HepG2 (cell line): Measurements from ENCODE around the gene LRIG1. TPM values are rescaled to one million over a fixed set of nuclear protein-coding genes. Genes with fewer than 3 reads are reported as not detected.

Source experiments
- EP300 ChIP-seq, 3 experiments: sonication (generic) in 1 of 3; formaldehyde crosslinking in 1 of 3; IDR thresholded peaks; 2 replicates each; pipeline versions ENCODE4 v1.5.1 to v1.6.1; 2011 to 2020; ENCODE audit warnings: low read depth in 2 of 3, low read length in 2 of 3, borderline replicate concordance in 1 of 3, improper control_type of control experiment in 1 of 3, mild to moderate bottlenecking in 1 of 3, missing genetic modification reagents in 1 of 3, moderate library complexity in 1 of 3
- EZH2 ChIP-seq: conservative IDR thresholded peaks from 2 replicates; pipeline ENCODE4 v1.6.1; 2012; ENCODE audit warnings: mild to moderate bottlenecking, low read depth, low read length, moderate library complexity
- FOXA1 ChIP-seq, 2 experiments: fragments of 450-650 bp in 1 of 2; sonication (generic) in 1 of 2; formaldehyde crosslinking in 1 of 2; IDR thresholded peaks; 2 replicates each; pipeline versions ENCODE4 v1.4.0 to v1.6.1; 2016 to 2020; ENCODE audit warnings: missing genetic modification reagents in 1 of 2
- HHEX ChIP-seq: IDR thresholded peaks from 2 replicates; pipeline ENCODE4 v1.6.1; 2016; ENCODE audit warnings: control low read depth
- HNRNPLL ChIP-seq: fragments of 200-400 bp; formaldehyde crosslinking; IDR thresholded peaks from 2 replicates; pipeline ENCODE4 v1.6.1; 2017; ENCODE audit warnings: mild to moderate bottlenecking, low read depth, low read length; ENCODE audit not compliant: poor library complexity, severe bottlenecking
- JDP2 ChIP-seq: sonication (generic); formaldehyde crosslinking; IDR thresholded peaks from 2 replicates; pipeline ENCODE4 v1.8.1; 2022; ENCODE audit warnings: missing genetic modification reagents, borderline replicate concordance
- KLF12 ChIP-seq: sonication (generic); formaldehyde crosslinking; IDR thresholded peaks from 2 replicates; pipeline ENCODE4 v1.4.0; 2020; ENCODE audit warnings: missing genetic modification reagents, borderline replicate concordance
- KMT2B ChIP-seq: IDR thresholded peaks from 2 replicates; pipeline ENCODE4 v1.6.1; 2016; ENCODE audit warnings: missing genetic modification reagents, missing compliant biosample characterization
- MEF2D ChIP-seq: sonication (generic); formaldehyde crosslinking; IDR thresholded peaks from 2 replicates; pipeline ENCODE4 v1.5.1; 2020; ENCODE audit warnings: mild to moderate bottlenecking, missing genetic modification reagents
- MIER2 ChIP-seq: IDR thresholded peaks from 2 replicates; pipeline ENCODE4 v1.6.1; 2016; ENCODE audit warnings: missing biosample characterization, missing genetic modification reagents
- NR2F2 ChIP-seq: IDR thresholded peaks from 2 replicates; pipeline ENCODE4 v1.6.1; 2012; ENCODE audit warnings: low read depth, inconsistent platforms, borderline replicate concordance
- RBFOX2 ChIP-seq: fragments of 200-400 bp; formaldehyde crosslinking; IDR thresholded peaks from 2 replicates; pipeline ENCODE4 v1.6.1; 2017; ENCODE audit warnings: low read depth, mild to moderate bottlenecking, low read length
- RBM22 ChIP-seq: fragments of 200-400 bp; formaldehyde crosslinking; optimal IDR thresholded peaks from 2 replicates; pipeline ENCODE3; 2017; ENCODE audit warnings: mild to moderate bottlenecking, low read length, moderate library complexity
- SNAPC2 ChIP-seq: sonication (generic); formaldehyde crosslinking; IDR thresholded peaks from 2 replicates; pipeline ENCODE4 v1.8.1; 2022; ENCODE audit warnings: mild to moderate bottlenecking, missing genetic modification reagents
- TARDBP ChIP-seq: sonication (generic); formaldehyde crosslinking; IDR thresholded peaks from 2 replicates; pipeline ENCODE4 v1.8.0; 2022; ENCODE audit warnings: mild to moderate bottlenecking, missing genetic modification reagents
- ZNF138 ChIP-seq: sonication (generic); formaldehyde crosslinking; IDR thresholded peaks from 2 replicates; pipeline ENCODE4 v1.5.0; 2020; ENCODE audit warnings: mild to moderate bottlenecking, low read depth, missing genetic modification reagents
- ZNF562 ChIP-seq: sonication (generic); formaldehyde crosslinking; IDR thresholded peaks from 2 replicates; pipeline ENCODE4 v1.8.0; 2022; ENCODE audit warnings: missing genetic modification reagents, borderline replicate concordance
- ZNF563 ChIP-seq: sonication (generic); formaldehyde crosslinking; IDR thresholded peaks from 2 replicates; pipeline ENCODE4 v1.8.0; 2022; ENCODE audit warnings: mild to moderate bottlenecking, moderate library complexity, missing genetic modification reagents
- polyA plus RNA-seq, 8 experiments: library from polyadenylated mRNA; depleted of rRNA in 3 of 8; stranded (reverse) in 7 of 8; unstranded in 1 of 8; fragments of >200 nt; fragmentation: Illumina TruSeq in 4 of 8; extraction: Trizol in 4 of 8; gene quantifications; 2 replicates each; pipeline versions ENCODE4 v1.2.1 to v1.2.3, GENCODE V29; 2011 to 2016; ENCODE audit warnings: low read depth in 4 of 8, missing spikeins in 1 of 8, mixed read lengths in 1 of 8; ENCODE audit not compliant: insufficient read depth in 1 of 8
- total RNA-seq, 5 experiments: library from RNA; depleted of rRNA; stranded (reverse); fragments of >200 nt; fragmentation: Illumina TruSeq; extraction: Trizol; gene quantifications; 2 replicates each; pipeline ENCODE4 v1.2.3, GENCODE V29; 2016; ENCODE audit warnings: low read depth in 1 of 5
- TF ChIP-seq, protein P1 (sequence below): sonication (generic); formaldehyde crosslinking; IDR thresholded peaks from one replicate; pipeline ENCODE4 v1.5.1; 2020; ENCODE audit warnings: mild to moderate bottlenecking, missing genetic modification reagents; ENCODE audit errors: not compliant biosample characterization

LRIG1 gene
- total and polyA plus RNA-seq, 2 of the 13 experiments (the other 11 are each of a cell fraction or from before 2014, with no cell fraction given) = 17.8 to 24.8 TPM

GRCh38 chr3:66500576-66501482, at the start of gene LRIG1 (continued):
- TF ChIP-seq, protein P1, sequence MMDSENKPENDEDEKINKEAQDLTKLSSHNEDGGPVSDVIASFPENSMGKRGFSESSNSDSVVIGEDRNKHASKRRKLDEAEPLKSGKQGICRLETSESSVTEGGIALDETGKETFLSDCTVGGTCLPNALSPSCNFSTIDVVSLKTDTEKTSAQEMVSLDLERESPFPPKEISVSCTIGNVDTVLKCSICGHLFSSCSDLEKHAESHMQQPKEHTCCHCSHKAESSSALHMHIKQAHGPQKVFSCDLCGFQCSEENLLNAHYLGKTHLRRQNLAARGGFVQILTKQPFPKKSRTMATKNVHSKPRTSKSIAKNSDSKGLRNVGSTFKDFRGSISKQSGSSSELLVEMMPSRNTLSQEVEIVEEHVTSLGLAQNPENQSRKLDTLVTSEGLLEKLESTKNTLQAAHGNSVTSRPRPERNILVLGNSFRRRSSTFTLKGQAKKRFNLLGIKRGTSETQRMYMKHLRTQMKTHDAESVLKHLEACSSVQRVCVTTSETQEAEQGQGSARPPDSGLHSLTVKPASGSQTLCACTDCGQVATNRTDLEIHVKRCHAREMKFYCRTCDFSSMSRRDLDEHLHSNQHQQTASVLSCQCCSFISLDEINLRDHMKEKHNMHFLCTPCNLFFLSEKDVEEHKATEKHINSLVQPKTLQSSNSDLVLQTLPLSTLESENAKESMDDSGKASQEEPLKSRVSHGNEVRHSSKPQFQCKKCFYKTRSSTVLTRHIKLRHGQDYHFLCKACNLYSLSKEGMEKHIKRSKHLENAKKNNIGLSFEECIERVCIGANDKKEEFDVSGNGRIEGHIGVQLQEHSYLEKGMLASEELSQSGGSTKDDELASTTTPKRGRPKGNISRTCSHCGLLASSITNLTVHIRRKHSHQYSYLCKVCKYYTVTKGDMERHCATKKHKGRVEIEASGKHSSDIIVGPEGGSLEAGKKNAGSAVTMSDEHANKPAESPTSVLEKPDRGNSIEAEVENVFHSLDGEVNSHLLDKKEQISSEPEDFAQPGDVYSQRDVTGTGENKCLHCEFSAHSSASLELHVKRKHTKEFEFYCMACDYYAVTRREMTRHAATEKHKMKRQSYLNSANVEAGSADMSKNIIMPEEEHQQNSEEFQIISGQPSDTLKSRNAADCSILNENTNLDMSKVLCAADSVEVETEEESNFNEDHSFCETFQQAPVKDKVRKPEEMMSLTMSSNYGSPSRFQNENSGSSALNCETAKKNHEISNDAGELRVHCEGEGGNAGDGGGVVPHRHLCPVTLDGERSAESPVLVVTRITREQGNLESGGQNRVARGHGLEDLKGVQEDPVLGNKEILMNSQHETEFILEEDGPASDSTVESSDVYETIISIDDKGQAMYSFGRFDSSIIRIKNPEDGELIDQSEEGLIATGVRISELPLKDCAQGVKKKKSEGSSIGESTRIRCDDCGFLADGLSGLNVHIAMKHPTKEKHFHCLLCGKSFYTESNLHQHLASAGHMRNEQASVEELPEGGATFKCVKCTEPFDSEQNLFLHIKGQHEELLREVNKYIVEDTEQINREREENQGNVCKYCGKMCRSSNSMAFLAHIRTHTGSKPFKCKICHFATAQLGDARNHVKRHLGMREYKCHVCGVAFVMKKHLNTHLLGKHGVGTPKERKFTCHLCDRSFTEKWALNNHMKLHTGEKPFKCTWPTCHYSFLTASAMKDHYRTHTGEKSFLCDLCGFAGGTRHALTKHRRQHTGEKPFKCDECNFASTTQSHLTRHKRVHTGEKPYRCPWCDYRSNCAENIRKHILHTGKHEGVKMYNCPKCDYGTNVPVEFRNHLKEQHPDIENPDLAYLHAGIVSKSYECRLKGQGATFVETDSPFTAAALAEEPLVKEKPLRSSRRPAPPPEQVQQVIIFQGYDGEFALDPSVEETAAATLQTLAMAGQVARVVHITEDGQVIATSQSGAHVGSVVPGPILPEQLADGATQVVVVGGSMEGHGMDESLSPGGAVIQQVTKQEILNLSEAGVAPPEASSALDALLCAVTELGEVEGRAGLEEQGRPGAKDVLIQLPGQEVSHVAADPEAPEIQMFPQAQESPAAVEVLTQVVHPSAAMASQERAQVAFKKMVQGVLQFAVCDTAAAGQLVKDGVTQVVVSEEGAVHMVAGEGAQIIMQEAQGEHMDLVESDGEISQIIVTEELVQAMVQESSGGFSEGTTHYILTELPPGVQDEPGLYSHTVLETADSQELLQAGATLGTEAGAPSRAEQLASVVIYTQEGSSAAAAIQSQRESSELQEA (CRISPR knock-in tag) = no peak
- TF ChIP-seq TARDBP (CRISPR knock-in tag) (peak; percentile 88; the same call in 1 of the 2 replicates), KMT2B (CRISPR knock-in tag) (peak; percentile 55; the same call in 1 of the 2 replicates), ZNF563 (CRISPR knock-in tag) (peak; percentile 62; the same call in 1 of the 2 replicates), RBFOX2 (peak; percentile 79), EZH2 (no peak), SNAPC2 (CRISPR knock-in tag) (peak; percentile 81), ZNF138 (CRISPR knock-in tag) (0 out of 2 replicates have a peak, but pooled peaks have one; percentile 39), JDP2 (CRISPR knock-in tag) (no peak), MEF2D (0 out of 2 replicates have a peak, but pooled peaks have one; percentile 29), HNRNPLL (peak; percentile 60), ZNF562 (CRISPR knock-in tag) (no peak), RBM22 (no peak), KLF12 (no peak), MIER2 (no peak), NR2F2 (peak; percentile 52; the same call in 1 of the 2 replicates), FOXA1 (IDR thresholded peaks at IDR 0.05) (no peak), FOXA1 (CRISPR knock-in tag; IDR thresholded peaks at IDR 0.05) (0 out of 2 replicates have a peak, but pooled peaks have one; percentile 3), EP300 (IDR thresholded peaks at IDR 0.05; ENCODE audit: low read depth in 2 of 2, low read length in 2 of 2) (peak in 1 of 2 experiments; percentile 45; a peak in 1 of 4 replicates), EP300 (CRISPR knock-in tag; IDR thresholded peaks at IDR 0.05; ENCODE audit: borderline replicate concordance) (peak; percentile 56; the same call in 1 of the 2 replicates), HHEX (peak; percentile 56; the same call in 1 of the 2 replicates)
